Measurements from ENCODE around the gene ZNF778. TPM values are rescaled to one million over a fixed set of nuclear protein-coding genes. Genes with fewer than 3 reads are reported as not detected.

The ZNF778 gene
- polyA plus RNA-seq, 2 of the 4 experiments (the other 2 are of a cell fraction): 7.0 to 9.5 TPM

GRCh38 chr16:89221604-89222003, 4.1 kb downstream of the ZNF778 start (continued):
- TF ChIP-seq, protein P1, sequence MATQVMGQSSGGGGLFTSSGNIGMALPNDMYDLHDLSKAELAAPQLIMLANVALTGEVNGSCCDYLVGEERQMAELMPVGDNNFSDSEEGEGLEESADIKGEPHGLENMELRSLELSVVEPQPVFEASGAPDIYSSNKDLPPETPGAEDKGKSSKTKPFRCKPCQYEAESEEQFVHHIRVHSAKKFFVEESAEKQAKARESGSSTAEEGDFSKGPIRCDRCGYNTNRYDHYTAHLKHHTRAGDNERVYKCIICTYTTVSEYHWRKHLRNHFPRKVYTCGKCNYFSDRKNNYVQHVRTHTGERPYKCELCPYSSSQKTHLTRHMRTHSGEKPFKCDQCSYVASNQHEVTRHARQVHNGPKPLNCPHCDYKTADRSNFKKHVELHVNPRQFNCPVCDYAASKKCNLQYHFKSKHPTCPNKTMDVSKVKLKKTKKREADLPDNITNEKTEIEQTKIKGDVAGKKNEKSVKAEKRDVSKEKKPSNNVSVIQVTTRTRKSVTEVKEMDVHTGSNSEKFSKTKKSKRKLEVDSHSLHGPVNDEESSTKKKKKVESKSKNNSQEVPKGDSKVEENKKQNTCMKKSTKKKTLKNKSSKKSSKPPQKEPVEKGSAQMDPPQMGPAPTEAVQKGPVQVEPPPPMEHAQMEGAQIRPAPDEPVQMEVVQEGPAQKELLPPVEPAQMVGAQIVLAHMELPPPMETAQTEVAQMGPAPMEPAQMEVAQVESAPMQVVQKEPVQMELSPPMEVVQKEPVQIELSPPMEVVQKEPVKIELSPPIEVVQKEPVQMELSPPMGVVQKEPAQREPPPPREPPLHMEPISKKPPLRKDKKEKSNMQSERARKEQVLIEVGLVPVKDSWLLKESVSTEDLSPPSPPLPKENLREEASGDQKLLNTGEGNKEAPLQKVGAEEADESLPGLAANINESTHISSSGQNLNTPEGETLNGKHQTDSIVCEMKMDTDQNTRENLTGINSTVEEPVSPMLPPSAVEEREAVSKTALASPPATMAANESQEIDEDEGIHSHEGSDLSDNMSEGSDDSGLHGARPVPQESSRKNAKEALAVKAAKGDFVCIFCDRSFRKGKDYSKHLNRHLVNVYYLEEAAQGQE (IDR thresholded peaks at IDR 0.05): no peak
- no peak for TF ChIP-seq EHMT2 (IDR thresholded peaks at IDR 0.05; ENCODE audit: low read depth)
- TF ChIP-seq, protein P2, sequence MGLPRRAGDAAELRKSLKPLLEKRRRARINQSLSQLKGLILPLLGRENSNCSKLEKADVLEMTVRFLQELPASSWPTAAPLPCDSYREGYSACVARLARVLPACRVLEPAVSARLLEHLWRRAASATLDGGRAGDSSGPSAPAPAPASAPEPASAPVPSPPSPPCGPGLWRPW (IDR thresholded peaks at IDR 0.05): no peak
- TF ChIP-seq RNF2 (IDR thresholded peaks at IDR 0.05; ENCODE audit: borderline replicate concordance, low read depth): no peak

DNA sequence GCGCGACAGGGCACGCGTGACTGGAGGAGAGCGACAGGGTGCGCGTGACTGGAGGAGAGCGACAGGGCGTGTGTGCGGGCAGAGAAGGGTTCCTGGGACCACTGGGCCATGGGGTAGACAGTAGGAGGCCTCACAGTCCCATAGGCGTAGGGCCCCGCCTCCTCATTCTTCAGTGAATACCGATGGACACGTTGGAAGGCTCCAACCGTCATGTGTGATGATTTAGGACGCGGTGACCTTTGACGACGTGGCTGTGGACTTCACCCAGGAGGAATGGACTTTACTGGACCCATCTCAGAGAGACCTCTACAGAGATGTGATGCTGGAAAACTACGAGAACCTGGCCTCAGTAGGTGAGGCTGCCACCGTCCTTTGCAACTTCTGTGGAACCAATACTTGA, 5.4 kb downstream of the ZNF778 start:
- 94% methylated on average over 21 of the region's 21 CpGs for WGBS (ENCODE audit: missing lambda C conversion rate)
- CTCF ChIA-PET: no interaction called here
- H3K4me2 ChIP-seq: no peak overlapping the region
- no peak for ATAC-seq
- DNase-seq (ENCODE audit: low read depth in 1 of 2, low spot score in 1 of 2): no peak
- no peak for FAIRE-seq
- no peak for TF ChIP-seq BHLHE40 (IDR thresholded peaks at IDR 0.05; ENCODE audit: low read depth, low read length)
- no peak for TF ChIP-seq MAFK (IDR thresholded peaks at IDR 0.05; ENCODE audit: partially characterized antibody)
- no peak for TF ChIP-seq TFCP2L1 (CRISPR knock-in tag; IDR thresholded peaks at IDR 0.05)
- TF ChIP-seq BCL3 (IDR thresholded peaks at IDR 0.05): no peak
- no peak for TF ChIP-seq POLR2A (IDR thresholded peaks at IDR 0.05; ENCODE audit: low read length)
- TF ChIP-seq, protein P1 (IDR thresholded peaks at IDR 0.05): no peak
- TF ChIP-seq SMC3 (IDR thresholded peaks at IDR 0.05): no peak
- no peak for TF ChIP-seq KDM5A (IDR thresholded peaks at IDR 0.05)
- TF ChIP-seq CHD2 (IDR thresholded peaks at IDR 0.05; ENCODE audit: low read length, partially characterized antibody): no peak
- no peak for TF ChIP-seq TP53 (CRISPR knock-in tag; IDR thresholded peaks at IDR 0.05)
- no peak for TF ChIP-seq HMGXB4 (CRISPR knock-in tag; IDR thresholded peaks at IDR 0.05; ENCODE audit: borderline replicate concordance)
- TF ChIP-seq ESRRA (IDR thresholded peaks at IDR 0.05; ENCODE audit: borderline replicate concordance, low read length): no peak
- TF ChIP-seq RFX5 (IDR thresholded peaks at IDR 0.05): no peak
- TF ChIP-seq, protein P3, sequence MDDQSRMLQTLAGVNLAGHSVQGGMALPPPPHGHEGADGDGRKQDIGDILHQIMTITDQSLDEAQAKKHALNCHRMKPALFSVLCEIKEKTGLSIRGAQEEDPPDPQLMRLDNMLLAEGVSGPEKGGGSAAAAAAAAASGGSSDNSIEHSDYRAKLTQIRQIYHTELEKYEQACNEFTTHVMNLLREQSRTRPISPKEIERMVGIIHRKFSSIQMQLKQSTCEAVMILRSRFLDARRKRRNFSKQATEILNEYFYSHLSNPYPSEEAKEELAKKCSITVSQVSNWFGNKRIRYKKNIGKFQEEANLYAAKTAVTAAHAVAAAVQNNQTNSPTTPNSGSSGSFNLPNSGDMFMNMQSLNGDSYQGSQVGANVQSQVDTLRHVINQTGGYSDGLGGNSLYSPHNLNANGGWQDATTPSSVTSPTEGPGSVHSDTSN (IDR thresholded peaks at IDR 0.05): no peak
- TF ChIP-seq NR3C1 (IDR thresholded peaks at IDR 0.05): no peak
- TF ChIP-seq ZNF302 (CRISPR knock-in tag; IDR thresholded peaks at IDR 0.05): no peak
- TF ChIP-seq E2F6 (IDR thresholded peaks at IDR 0.05; ENCODE audit: borderline replicate concordance, low read depth): no peak
- no peak for TF ChIP-seq SREBF2 (IDR thresholded peaks at IDR 0.05)
- TF ChIP-seq, protein P4, sequence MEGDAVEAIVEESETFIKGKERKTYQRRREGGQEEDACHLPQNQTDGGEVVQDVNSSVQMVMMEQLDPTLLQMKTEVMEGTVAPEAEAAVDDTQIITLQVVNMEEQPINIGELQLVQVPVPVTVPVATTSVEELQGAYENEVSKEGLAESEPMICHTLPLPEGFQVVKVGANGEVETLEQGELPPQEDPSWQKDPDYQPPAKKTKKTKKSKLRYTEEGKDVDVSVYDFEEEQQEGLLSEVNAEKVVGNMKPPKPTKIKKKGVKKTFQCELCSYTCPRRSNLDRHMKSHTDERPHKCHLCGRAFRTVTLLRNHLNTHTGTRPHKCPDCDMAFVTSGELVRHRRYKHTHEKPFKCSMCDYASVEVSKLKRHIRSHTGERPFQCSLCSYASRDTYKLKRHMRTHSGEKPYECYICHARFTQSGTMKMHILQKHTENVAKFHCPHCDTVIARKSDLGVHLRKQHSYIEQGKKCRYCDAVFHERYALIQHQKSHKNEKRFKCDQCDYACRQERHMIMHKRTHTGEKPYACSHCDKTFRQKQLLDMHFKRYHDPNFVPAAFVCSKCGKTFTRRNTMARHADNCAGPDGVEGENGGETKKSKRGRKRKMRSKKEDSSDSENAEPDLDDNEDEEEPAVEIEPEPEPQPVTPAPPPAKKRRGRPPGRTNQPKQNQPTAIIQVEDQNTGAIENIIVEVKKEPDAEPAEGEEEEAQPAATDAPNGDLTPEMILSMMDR (IDR thresholded peaks at IDR 0.05): no peak
- no peak for TF ChIP-seq CHD4 (IDR thresholded peaks at IDR 0.05; ENCODE audit: borderline replicate concordance)
- no peak overlapping the region for H3K27ac ChIP-seq
- peaks cover 4% of the 10 kb centered on the region; the same call in 2 of the 3 replicates for H3K4me1 ChIP-seq
- POLR2A ChIA-PET: no interaction called here
- no peak overlapping the region for H3K4me3 ChIP-seq
- H3K9me3 ChIP-seq: peaks cover 41% of the 10 kb centered on the region
